SK-N-SH treated with all-trans-retinoic acid at 6 μM for 48 hours (cell line): ENCODE data around the gene COL4A2.

Experiments used
- ATAC-seq: fragments of 200-7000 bp; cut with Tn5 transposase; 3 replicates; pipeline ENCODE4 v1.9.1; 2020; ENCODE audit warnings: mild to moderate bottlenecking, moderate library complexity
- ARNTL ChIP-seq: fragments of 450-650 bp; formaldehyde crosslinking; IDR thresholded peaks from 2 replicates; pipeline ENCODE4 v1.5.0; 2020; ENCODE audit warnings: low read depth, mild to moderate bottlenecking, moderate library complexity, borderline replicate concordance
- BACH2 ChIP-seq: fragments of 250-450 bp; sonication (Bioruptor Pico); IDR thresholded peaks from 2 replicates; pipeline ENCODE4 v1.9.0; 2021; ENCODE audit warnings: mild to moderate bottlenecking, borderline replicate concordance
- CSDC2 ChIP-seq: fragments of 250-450 bp; sonication (Bioruptor Pico); IDR thresholded peaks from 2 replicates; pipeline ENCODE4 v1.5.0; 2020; ENCODE audit warnings: mild to moderate bottlenecking, moderate library complexity
- ESRRG ChIP-seq: fragments of 250-450 bp; sonication (Bioruptor Pico); IDR thresholded peaks from 2 replicates; pipeline ENCODE4 v1.6.1; 2021; ENCODE audit warnings: mild to moderate bottlenecking
- GLIS3 ChIP-seq: fragments of 250-450 bp; sonication (Bioruptor Pico); IDR thresholded peaks from 2 replicates; pipeline ENCODE4 v1.5.0; 2020; ENCODE audit warnings: mild to moderate bottlenecking, moderate library complexity
- ISL1 ChIP-seq: fragments of 250-450 bp; sonication (Bioruptor Pico); IDR thresholded peaks from 2 replicates; pipeline ENCODE4 v2.1.2; 2022; ENCODE audit warnings: mild to moderate bottlenecking, moderate library complexity
- OSR1 ChIP-seq: fragments of 250-450 bp; sonication (Bioruptor Pico); IDR thresholded peaks from 2 replicates; pipeline ENCODE4 v1.8.0; 2022; ENCODE audit warnings: moderate library complexity, mild to moderate bottlenecking, inconsistent platforms
- PPARA ChIP-seq: fragments of 250-450 bp; sonication (Bioruptor Pico); IDR thresholded peaks from 2 replicates; pipeline ENCODE4 v1.5.0; 2020; ENCODE audit warnings: mild to moderate bottlenecking, borderline replicate concordance
- RARB ChIP-seq: fragments of 250-450 bp; sonication (Bioruptor Pico); IDR thresholded peaks from 2 replicates; pipeline ENCODE4 v1.8.0; 2021; ENCODE audit warnings: mild to moderate bottlenecking, moderate library complexity
- SNAI2 ChIP-seq: fragments of 250-450 bp; sonication (Bioruptor Pico); IDR thresholded peaks from 2 replicates; pipeline ENCODE4 v1.5.0; 2020; ENCODE audit warnings: mild to moderate bottlenecking, moderate library complexity
- TCF4 ChIP-seq: fragments of 250-450 bp; sonication (Bioruptor Pico); IDR thresholded peaks from 2 replicates; pipeline ENCODE4 v1.8.0; 2021; ENCODE audit warnings: mild to moderate bottlenecking, moderate library complexity, borderline replicate concordance
- TOX ChIP-seq: fragments of 250-450 bp; sonication (Bioruptor Pico); IDR thresholded peaks from 2 replicates; pipeline ENCODE4 v1.8.0; 2021; ENCODE audit warnings: mild to moderate bottlenecking, moderate library complexity, borderline replicate concordance
- ZC3H10 ChIP-seq: fragments of 250-450 bp; sonication (Bioruptor Pico); IDR thresholded peaks from 2 replicates; pipeline ENCODE4 v1.5.1; 2021; ENCODE audit warnings: mild to moderate bottlenecking, moderate library complexity
- ZFP3 ChIP-seq: fragments of 250-450 bp; sonication (Bioruptor Pico); IDR thresholded peaks from 2 replicates; pipeline ENCODE4 v1.5.0; 2020; ENCODE audit warnings: mild to moderate bottlenecking, moderate library complexity
- ZFP30 ChIP-seq: fragments of 450-650 bp; formaldehyde crosslinking; IDR thresholded peaks from 2 replicates; pipeline ENCODE4 v1.5.0; 2022; ENCODE audit warnings: mild to moderate bottlenecking, moderate library complexity
- ZNF565 ChIP-seq: fragments of 450-650 bp; formaldehyde crosslinking; conservative IDR thresholded peaks from 2 replicates; pipeline ENCODE4 v1.5.0; 2020; ENCODE audit warnings: low read depth, mild to moderate bottlenecking, moderate library complexity
- TF ChIP-seq, protein P1 (sequence below): fragments of 250-450 bp; sonication (Bioruptor Pico); IDR thresholded peaks from 2 replicates; pipeline ENCODE4 v1.5.1; 2021; ENCODE audit warnings: mild to moderate bottlenecking, moderate library complexity
- TF ChIP-seq, protein P2 (sequence below): fragments of 250-450 bp; sonication (Bioruptor Pico); IDR thresholded peaks from 2 replicates; pipeline ENCODE4 v1.5.0; 2020; ENCODE audit warnings: mild to moderate bottlenecking, moderate library complexity
- TF ChIP-seq, protein P3 (sequence below): fragments of 250-450 bp; sonication (Bioruptor Pico); IDR thresholded peaks from 2 replicates; pipeline ENCODE4 v1.8.0; 2020; ENCODE audit warnings: mild to moderate bottlenecking, moderate library complexity, borderline replicate concordance
- TF ChIP-seq, protein P4 (sequence below): fragments of 250-450 bp; sonication (Bioruptor Pico); IDR thresholded peaks from 2 replicates; pipeline ENCODE4 v1.8.0; 2021; ENCODE audit warnings: low read depth, mild to moderate bottlenecking, moderate library complexity, borderline replicate concordance
- TF ChIP-seq, protein P5 (sequence below): fragments of 250-450 bp; sonication (Bioruptor Pico); IDR thresholded peaks from 2 replicates; pipeline ENCODE4 v1.5.1; 2020; ENCODE audit warnings: low read depth, mild to moderate bottlenecking, moderate library complexity

Gene COL4A2

DNA sequence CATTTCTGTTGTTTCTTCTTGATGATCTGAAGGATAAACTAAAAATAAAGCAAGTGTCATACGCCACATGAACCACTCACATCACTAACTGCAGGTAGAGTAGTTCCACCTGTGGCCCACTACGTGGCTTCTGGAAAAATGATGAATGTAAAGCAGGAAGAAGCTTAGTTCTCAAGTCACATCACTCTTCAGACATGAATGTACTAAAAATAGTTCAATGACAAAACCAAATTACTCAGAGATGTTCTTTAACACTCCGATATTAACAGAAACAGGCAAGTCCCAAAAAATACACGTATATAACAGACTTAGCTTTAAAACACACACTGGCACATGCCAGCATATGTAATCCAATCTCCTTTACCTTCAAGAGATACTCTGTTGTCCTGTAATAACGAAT is 232.8 kb downstream of the COL4A2 start:
- TF ChIP-seq, protein P1, sequence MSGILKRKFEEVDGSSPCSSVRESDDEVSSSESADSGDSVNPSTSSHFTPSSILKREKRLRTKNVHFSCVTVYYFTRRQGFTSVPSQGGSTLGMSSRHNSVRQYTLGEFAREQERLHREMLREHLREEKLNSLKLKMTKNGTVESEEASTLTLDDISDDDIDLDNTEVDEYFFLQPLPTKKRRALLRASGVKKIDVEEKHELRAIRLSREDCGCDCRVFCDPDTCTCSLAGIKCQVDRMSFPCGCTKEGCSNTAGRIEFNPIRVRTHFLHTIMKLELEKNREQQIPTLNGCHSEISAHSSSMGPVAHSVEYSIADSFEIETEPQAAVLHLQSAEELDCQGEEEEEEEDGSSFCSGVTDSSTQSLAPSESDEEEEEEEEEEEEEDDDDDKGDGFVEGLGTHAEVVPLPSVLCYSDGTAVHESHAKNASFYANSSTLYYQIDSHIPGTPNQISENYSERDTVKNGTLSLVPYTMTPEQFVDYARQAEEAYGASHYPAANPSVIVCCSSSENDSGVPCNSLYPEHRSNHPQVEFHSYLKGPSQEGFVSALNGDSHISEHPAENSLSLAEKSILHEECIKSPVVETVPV (CRISPR knock-in tag): no peak
- TF ChIP-seq ESRRG (CRISPR knock-in tag): no peak
- TF ChIP-seq, protein P2, sequence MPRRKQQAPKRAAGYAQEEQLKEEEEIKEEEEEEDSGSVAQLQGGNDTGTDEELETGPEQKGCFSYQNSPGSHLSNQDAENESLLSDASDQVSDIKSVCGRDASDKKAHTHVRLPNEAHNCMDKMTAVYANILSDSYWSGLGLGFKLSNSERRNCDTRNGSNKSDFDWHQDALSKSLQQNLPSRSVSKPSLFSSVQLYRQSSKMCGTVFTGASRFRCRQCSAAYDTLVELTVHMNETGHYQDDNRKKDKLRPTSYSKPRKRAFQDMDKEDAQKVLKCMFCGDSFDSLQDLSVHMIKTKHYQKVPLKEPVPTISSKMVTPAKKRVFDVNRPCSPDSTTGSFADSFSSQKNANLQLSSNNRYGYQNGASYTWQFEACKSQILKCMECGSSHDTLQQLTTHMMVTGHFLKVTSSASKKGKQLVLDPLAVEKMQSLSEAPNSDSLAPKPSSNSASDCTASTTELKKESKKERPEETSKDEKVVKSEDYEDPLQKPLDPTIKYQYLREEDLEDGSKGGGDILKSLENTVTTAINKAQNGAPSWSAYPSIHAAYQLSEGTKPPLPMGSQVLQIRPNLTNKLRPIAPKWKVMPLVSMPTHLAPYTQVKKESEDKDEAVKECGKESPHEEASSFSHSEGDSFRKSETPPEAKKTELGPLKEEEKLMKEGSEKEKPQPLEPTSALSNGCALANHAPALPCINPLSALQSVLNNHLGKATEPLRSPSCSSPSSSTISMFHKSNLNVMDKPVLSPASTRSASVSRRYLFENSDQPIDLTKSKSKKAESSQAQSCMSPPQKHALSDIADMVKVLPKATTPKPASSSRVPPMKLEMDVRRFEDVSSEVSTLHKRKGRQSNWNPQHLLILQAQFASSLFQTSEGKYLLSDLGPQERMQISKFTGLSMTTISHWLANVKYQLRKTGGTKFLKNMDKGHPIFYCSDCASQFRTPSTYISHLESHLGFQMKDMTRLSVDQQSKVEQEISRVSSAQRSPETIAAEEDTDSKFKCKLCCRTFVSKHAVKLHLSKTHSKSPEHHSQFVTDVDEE (CRISPR knock-in tag): no peak
- no peak for TF ChIP-seq ZFP30 (CRISPR knock-in tag)
- TF ChIP-seq RARB: no peak
- no peak for TF ChIP-seq PPARA
- no peak for ATAC-seq

DNA sequence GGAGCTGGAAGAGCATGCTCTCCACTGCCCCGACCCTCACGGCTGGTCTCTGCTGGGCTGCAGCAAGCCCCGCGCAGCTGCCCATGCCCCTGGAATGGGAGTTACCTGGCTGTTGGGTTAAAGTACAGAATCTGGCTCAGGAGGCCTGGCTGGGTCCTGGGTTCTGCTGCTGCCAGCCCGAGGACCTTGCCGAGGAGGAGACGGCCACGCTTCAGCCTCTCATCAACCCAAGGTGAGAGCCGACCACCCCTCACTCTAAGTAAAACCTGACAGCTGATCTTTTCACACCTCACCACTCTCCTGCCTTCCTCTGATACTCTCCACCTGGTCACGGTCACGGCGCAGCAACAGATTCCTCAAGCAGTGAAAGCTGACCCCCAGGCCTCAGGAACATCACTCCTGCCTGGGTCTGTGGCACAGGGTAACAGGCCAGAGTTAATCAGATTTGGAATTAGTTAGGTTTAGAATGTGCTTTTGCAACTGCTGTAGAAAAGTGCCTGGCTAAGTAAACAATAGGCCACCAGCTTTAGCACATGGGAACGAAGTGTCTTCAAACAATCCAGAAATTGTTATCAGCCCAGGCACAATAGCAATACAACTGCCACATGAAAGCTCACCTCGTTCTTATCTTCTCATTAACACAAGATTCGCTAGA is 233.9 kb downstream of the COL4A2 start:
- no peak for TF ChIP-seq TOX
- no peak for TF ChIP-seq ZFP3 (CRISPR knock-in tag)
- no peak for TF ChIP-seq ISL1
- TF ChIP-seq ZFP30 (CRISPR knock-in tag): no peak
- no peak for TF ChIP-seq ZC3H10 (CRISPR knock-in tag)
- TF ChIP-seq BACH2 (CRISPR knock-in tag): no peak
- TF ChIP-seq, protein P3, sequence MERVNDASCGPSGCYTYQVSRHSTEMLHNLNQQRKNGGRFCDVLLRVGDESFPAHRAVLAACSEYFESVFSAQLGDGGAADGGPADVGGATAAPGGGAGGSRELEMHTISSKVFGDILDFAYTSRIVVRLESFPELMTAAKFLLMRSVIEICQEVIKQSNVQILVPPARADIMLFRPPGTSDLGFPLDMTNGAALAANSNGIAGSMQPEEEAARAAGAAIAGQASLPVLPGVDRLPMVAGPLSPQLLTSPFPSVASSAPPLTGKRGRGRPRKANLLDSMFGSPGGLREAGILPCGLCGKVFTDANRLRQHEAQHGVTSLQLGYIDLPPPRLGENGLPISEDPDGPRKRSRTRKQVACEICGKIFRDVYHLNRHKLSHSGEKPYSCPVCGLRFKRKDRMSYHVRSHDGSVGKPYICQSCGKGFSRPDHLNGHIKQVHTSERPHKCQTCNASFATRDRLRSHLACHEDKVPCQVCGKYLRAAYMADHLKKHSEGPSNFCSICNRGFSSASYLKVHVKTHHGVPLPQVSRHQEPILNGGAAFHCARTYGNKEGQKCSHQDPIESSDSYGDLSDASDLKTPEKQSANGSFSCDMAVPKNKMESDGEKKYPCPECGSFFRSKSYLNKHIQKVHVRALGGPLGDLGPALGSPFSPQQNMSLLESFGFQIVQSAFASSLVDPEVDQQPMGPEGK (CRISPR knock-in tag): no peak
- TF ChIP-seq GLIS3 (CRISPR knock-in tag): no peak
- TF ChIP-seq CSDC2 (CRISPR knock-in tag): no peak
- TF ChIP-seq, protein P4, sequence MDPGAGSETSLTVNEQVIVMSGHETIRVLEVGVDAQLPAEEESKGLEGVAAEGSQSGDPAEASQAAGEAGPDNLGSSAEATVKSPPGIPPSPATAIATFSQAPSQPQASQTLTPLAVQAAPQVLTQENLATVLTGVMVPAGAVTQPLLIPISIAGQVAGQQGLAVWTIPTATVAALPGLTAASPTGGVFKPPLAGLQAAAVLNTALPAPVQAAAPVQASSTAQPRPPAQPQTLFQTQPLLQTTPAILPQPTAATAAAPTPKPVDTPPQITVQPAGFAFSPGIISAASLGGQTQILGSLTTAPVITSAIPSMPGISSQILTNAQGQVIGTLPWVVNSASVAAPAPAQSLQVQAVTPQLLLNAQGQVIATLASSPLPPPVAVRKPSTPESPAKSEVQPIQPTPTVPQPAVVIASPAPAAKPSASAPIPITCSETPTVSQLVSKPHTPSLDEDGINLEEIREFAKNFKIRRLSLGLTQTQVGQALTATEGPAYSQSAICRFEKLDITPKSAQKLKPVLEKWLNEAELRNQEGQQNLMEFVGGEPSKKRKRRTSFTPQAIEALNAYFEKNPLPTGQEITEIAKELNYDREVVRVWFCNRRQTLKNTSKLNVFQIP (CRISPR knock-in tag): no peak
- TF ChIP-seq PPARA: no peak
- no peak for TF ChIP-seq ZNF565 (CRISPR knock-in tag)
- no peak for TF ChIP-seq TCF4
- ATAC-seq: peak; percentile 48

DNA sequence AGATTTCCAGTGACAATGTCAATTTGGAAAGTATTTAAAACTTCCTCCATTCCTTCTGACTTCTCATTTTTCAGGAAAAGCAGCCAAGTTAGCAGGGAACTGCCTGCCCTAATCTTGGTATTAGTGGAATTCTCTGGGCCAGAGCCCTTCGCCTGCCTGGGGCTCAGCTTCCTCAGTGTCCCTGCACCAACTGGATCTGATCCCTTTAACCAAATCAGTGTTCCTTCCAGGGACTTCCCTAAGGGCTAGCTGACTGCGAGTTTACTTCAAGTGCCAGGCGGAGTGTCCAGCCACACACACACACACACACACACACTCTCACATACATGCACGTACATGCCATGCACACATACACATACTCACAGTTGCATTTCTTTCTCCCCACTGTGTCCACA is 234.4 kb downstream of the COL4A2 start:
- no peak for TF ChIP-seq TOX
- TF ChIP-seq BACH2 (CRISPR knock-in tag): no peak
- no peak for TF ChIP-seq OSR1 (CRISPR knock-in tag)
- no peak for TF ChIP-seq CSDC2 (CRISPR knock-in tag)
- ATAC-seq: peak; percentile 74

DNA sequence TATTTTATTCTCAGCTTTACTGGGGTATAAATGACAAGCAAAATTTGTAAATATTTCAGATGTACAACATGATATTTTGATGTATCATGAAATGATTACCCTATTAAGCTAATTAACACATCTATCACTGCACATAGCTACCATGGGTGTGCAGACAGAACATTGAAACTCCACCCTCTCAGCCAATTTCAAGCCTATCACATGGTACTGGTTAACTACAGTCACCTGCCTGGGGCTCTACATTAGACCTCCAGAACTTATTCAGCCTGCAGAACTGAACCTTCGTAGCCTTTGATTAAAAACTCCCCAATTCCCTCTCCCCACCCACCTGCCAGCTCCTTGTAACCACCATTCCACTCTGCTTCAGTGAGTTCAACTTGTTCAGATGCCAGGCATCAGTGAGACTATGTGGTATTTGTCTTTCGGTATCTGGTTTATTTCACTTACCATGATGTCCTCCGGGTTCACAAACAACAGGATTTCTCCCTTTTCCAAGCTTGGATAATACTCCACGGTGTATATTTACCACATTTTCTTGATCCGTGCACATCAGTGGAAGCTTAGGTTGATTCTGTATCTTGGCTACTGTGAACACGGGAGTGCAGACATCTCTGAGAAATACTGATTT is 235.2 kb downstream of the COL4A2 start:
- no peak; the same call in 2 of the 3 replicates for ATAC-seq
- TF ChIP-seq ARNTL (CRISPR knock-in tag) (no peak), SNAI2 (CRISPR knock-in tag) (no peak), ZNF565 (CRISPR knock-in tag) (no peak), TCF4 (no peak), BACH2 (CRISPR knock-in tag) (no peak), ZFP30 (CRISPR knock-in tag) (no peak), PPARA (no peak), CSDC2 (CRISPR knock-in tag) (no peak), GLIS3 (CRISPR knock-in tag) (no peak), OSR1 (CRISPR knock-in tag) (no peak), ZFP3 (CRISPR knock-in tag) (no peak), TOX (no peak), ESRRG (CRISPR knock-in tag) (no peak), RARB (no peak)
- TF ChIP-seq, protein P3 (CRISPR knock-in tag): no peak
- TF ChIP-seq, protein P4 (CRISPR knock-in tag): no peak
- TF ChIP-seq, protein P5, sequence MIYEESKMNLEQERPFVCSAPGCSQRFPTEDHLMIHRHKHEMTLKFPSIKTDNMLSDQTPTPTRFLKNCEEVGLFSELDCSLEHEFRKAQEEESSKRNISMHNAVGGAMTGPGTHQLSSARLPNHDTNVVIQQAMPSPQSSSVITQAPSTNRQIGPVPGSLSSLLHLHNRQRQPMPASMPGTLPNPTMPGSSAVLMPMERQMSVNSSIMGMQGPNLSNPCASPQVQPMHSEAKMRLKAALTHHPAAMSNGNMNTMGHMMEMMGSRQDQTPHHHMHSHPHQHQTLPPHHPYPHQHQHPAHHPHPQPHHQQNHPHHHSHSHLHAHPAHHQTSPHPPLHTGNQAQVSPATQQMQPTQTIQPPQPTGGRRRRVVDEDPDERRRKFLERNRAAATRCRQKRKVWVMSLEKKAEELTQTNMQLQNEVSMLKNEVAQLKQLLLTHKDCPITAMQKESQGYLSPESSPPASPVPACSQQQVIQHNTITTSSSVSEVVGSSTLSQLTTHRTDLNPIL (CRISPR knock-in tag): no peak
